GM13976 (cell line): ENCODE measurements around the gene MCRIP1.

Source experiments
- DNase-seq: peaks from one replicate; pipeline ENCODE4 v3.0.0; 2012; ENCODE audit warnings: low spot score
- in situ Hi-C: fragments of 300-500 bp; cut with MboI; formaldehyde crosslinking; loops from one replicate; pipeline ENCODE4 v1.12.0; 2022; ENCODE audit warnings: low sequenced_read_pairs, mixed read lengths, inconsistent platforms; ENCODE audit not compliant: unreplicated experiment
- TF ChIP-seq, protein P1 (sequence below): IDR thresholded peaks from 2 replicates; pipeline ENCODE4 v1.5.1; 2012; ENCODE audit warnings: borderline replicate concordance, mild to moderate bottlenecking; ENCODE audit not compliant: insufficient read depth; ENCODE audit errors: extremely low read depth, missing control alignments, control extremely low read depth

MCRIP1 gene

GRCh38 chr17:81825841-81826466 is 7.1 kb downstream of the MCRIP1 start:
- no peak for DNase-seq
- in situ Hi-C loops = no loop called here
- TF ChIP-seq, protein P1, sequence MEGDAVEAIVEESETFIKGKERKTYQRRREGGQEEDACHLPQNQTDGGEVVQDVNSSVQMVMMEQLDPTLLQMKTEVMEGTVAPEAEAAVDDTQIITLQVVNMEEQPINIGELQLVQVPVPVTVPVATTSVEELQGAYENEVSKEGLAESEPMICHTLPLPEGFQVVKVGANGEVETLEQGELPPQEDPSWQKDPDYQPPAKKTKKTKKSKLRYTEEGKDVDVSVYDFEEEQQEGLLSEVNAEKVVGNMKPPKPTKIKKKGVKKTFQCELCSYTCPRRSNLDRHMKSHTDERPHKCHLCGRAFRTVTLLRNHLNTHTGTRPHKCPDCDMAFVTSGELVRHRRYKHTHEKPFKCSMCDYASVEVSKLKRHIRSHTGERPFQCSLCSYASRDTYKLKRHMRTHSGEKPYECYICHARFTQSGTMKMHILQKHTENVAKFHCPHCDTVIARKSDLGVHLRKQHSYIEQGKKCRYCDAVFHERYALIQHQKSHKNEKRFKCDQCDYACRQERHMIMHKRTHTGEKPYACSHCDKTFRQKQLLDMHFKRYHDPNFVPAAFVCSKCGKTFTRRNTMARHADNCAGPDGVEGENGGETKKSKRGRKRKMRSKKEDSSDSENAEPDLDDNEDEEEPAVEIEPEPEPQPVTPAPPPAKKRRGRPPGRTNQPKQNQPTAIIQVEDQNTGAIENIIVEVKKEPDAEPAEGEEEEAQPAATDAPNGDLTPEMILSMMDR = no peak

GRCh38 chr17:81824595-81824994 is 8.5 kb downstream of the MCRIP1 start:
- in situ Hi-C loops = no loop called here
- TF ChIP-seq, protein P1 = no peak
- DNase-seq = no peak

DNA sequence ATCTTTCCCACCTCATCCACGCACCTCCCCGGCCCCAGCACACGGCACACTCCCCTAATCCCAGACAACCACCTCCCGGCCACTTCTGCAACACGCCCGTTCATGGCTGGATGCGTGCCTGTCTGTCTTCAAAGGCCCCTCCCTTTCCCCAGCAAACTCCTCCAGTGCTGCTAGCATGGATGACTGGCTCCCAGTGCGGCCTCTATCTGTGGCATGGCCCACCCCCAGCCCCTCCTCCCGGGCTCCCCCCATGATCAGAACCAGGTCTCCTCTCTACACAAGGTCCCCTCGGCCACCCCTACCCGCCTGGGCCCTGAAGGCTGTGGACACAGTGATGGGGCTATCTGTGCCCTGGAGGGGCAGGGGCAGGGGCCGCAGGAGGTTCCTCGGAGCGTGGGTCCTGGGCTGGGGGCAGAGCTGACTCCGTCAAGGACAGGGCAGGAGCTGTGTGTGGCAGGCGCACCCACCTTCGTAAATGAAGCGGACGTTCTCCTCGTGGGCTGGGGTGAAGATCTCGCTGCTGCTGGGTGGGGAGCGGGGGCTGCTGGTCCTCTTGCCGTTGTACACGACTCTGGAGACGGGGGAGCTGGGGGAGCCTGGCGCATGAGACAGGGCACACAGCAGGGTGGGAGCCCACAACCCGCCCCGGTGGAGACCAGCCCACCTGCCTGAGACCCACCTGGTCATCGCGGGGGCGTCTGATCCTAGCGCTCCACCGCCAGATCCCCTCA is 9.1 kb downstream of the MCRIP1 start:
- TF ChIP-seq, protein P1 = no peak
- no peak for DNase-seq
- in situ Hi-C loops = no loop called here

DNA sequence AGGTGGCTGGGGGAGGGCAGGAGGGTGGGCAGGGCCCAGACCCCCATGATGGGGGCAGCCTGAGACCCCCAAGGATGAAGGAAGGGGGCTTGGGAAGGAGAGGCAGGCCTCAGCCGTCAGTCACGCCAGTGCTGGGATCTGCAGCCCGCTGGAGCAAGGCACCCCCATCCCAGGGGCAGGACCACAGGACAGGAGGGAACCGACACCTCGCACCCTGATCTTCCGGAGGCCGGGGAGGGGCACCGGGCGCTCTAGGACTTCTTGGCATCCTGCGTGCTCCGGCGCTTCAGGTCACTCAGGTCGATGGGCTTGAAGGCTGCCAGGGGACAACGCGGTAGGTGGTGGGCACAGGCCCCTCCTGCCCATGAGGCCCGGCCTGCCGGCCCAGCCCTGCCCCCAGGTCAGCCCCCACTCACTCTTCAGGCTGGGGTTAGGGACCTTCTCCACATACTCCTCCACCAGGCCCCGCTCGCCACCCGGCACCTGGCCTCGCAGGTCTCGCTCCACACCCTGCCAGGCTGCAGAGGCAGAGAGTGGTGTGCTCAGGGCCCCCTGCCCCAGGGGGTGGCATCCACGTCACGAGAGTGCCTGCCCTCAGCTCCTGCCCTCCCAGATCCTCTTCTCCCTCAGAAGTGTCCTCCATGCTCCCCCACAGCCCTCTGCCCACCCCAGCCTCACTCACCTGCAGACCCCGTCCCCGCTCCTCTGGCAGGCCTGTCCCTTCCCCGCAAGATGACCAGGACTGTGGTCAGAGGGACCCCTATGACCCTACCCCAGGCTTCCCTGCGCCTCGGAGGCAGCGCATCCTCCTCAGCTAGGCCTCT is 9.9 kb downstream of the MCRIP1 start:
- no peak for DNase-seq
- TF ChIP-seq, protein P1 = no peak
- in situ Hi-C loops = no loop called here

- no peak for DNase-seq
- TF ChIP-seq, protein P1 = no peak
- in situ Hi-C loops = no loop called here
These were observed 10.8 kb downstream of the MCRIP1 start for GRCh38 chr17:81822312-81822637.

DNA sequence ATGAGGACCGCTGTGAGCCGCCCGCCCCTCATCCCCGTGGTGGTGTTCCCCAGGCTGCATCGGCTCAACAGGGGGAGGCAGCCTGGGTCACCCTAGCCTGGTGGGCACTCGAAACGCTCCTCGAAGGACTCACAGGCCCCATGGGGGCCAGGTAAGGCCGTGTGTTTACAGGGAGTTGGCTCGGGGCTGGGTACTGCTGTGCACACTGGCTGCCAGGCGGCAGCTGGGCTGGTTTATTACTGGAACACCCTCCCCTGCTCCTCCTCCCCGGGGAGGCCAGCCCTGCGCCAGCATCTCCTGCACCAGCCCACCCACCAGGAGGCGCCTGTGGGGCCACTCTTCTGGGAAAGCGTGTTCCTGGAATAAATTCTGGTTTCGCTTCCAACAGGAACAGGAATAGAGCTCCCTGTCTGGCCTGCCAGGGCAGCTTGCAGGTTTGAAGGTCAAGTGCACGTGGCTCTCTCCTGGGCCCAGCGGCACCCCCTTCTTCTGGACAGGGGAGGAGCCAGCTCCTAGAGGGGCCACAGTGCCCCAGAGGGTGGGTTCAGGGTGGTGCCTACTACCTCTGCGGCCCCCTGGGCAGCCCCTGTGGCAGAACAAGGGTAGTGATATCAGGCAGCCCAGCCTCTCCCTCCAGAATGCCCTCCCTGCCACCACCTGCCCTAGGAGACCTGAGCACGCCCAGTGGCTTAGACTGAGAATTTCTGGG is 11.3 kb downstream of the MCRIP1 start:
- DNase-seq = no peak
- TF ChIP-seq, protein P1 = no peak
- in situ Hi-C loops = no loop called here
